ENCODE data around the gene ENPEP. TPM values are rescaled to one million over a fixed set of nuclear protein-coding genes. Genes with fewer than 3 reads are reported as not detected.
"Not testable (repeated sequence)": the region's sequence is repeated elsewhere in the genome, so short reads cannot be mapped to it uniquely, and the experiment has no call there.

ENPEP gene, protein sequence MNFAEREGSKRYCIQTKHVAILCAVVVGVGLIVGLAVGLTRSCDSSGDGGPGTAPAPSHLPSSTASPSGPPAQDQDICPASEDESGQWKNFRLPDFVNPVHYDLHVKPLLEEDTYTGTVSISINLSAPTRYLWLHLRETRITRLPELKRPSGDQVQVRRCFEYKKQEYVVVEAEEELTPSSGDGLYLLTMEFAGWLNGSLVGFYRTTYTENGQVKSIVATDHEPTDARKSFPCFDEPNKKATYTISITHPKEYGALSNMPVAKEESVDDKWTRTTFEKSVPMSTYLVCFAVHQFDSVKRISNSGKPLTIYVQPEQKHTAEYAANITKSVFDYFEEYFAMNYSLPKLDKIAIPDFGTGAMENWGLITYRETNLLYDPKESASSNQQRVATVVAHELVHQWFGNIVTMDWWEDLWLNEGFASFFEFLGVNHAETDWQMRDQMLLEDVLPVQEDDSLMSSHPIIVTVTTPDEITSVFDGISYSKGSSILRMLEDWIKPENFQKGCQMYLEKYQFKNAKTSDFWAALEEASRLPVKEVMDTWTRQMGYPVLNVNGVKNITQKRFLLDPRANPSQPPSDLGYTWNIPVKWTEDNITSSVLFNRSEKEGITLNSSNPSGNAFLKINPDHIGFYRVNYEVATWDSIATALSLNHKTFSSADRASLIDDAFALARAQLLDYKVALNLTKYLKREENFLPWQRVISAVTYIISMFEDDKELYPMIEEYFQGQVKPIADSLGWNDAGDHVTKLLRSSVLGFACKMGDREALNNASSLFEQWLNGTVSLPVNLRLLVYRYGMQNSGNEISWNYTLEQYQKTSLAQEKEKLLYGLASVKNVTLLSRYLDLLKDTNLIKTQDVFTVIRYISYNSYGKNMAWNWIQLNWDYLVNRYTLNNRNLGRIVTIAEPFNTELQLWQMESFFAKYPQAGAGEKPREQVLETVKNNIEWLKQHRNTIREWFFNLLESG
- total RNA-seq: not detected
- not detected for polyA plus RNA-seq
- total RNA-seq: 0 to 0.09 (median 0) reads per million in 6 experiments

DNA sequence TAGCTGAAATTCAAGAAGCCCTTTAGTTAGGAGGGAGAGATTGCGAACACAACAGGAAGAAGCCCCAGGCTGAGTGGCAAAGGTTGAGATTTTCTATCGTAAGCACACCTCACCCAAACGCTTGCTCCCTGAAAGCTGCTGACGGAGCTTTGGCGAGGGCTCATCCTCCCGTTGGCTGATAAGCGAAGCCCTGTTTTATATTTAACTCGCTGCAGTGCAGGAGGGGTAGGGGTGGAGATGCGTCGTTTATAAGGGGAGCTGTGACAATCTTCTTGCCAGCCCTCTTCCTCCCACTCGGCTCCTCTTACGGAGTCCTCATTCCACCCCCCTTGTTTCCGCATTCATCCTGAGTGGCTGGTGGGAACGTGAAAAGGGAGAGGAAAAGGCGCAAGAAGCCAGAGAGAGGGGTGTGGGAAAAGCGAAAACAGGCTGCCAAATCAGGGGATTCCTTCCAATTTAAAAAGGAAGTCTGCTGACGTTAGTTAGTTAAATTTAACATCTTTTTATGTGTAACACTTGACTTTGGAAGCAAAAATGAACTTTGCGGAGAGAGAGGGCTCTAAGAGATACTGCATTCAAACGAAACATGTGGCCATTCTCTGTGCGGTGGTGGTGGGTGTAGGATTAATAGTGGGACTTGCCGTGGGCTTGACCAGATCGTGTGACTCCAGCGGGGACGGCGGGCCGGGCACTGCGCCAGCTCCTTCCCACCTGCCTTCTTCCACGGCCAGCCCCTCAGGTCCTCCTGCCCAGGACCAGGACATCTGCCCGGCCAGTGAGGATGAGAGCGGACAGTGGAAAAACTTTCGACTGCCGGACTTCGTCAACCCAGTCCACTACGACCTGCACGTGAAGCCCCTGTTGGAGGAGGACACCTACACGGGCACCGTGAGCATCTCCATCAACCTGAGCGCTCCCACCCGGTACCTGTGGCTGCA is at the start of gene ENPEP:
Gene ENPEP, plus strand, starts transcription at position 275 of the 938 bp plus-strand sequence. Its CDS starts 260 bp downstream, at position 535.
- H3K4me1 Mint-ChIP-seq: no peaks in the 10 kb centered on the region
- H3K36me3 Mint-ChIP-seq: no peaks in the 10 kb centered on the region
- POLR2A ChIA-PET: no interaction called here
- no peak within 1 kb of the TSS for H3K4me3 Mint-ChIP-seq
- no peak for DNase-seq
- ATAC-seq: no peak
- H3K27ac Mint-ChIP-seq: no peak within 1 kb of the TSS
- peaks cover 5 to 31% (median 14%) of the 10 kb centered on the region in 5 donors for H3K27me3 Mint-ChIP-seq
- H3K9me3 Mint-ChIP-seq: no peaks in the 10 kb centered on the region

DNA sequence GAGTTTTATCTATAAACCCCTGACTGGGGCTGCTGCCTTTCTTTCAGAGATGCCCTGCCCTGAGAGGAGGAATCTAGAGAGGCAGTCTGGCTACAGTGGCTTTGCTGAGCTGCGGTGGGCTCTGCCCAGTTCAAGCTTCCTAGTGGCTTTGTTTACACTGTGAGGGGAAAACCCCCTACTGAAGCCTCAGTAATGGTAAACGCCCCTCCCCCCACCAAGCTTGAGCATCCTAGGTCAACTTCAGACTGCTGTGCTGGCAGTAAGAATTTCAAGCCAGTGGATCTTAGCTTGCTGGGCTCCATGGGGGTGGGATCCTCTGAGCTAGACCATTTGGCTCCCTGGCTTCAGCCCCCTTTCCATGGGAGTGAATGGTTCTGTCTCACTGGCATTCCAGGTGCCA is 44.1 kb upstream of the ENPEP start:
- not testable (repeated sequence) for H3K27ac Mint-ChIP-seq

DNA sequence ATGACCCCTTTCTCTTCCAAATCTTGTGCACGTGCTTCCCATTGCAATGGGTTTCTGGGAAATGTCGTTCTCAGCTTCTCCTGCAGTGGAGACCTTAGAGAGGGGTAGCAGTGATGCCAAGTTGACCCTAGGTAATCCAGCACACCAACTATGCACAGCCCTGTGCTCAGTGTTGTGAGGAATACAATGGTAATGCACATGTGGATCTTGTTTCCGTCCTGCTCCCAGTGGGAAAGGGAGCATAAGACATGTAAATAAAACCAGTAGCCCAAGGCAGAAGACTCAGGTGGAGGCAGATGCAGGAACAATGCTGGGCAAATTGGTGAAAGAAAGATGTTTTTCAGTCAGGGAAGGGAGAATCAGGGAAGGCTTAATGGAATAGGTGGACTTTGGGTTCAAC is 38.7 kb upstream of the ENPEP start:
- DNase-seq, H3K4me3 Mint-ChIP-seq, H3K4me1 Mint-ChIP-seq, H3K36me3 Mint-ChIP-seq, ATAC-seq, POLR2A ChIA-PET: not testable (repeated sequence)
- peak overlapping the region in 1 of 10 donors; percentile 35 for H3K27ac Mint-ChIP-seq
- peaks cover 7 to 29% (median 17%) of the 10 kb centered on the region in 5 donors for H3K27me3 Mint-ChIP-seq
- peaks cover 0 to 18% (median 6%) of the 10 kb centered on the region in 9 donors for H3K9me3 Mint-ChIP-seq

More for the DNA sequence above, 44.1 kb upstream of the ENPEP start:
- H3K4me1 Mint-ChIP-seq, DNase-seq, H3K36me3 Mint-ChIP-seq, H3K4me3 Mint-ChIP-seq, ATAC-seq, POLR2A ChIA-PET: not testable (repeated sequence)
- Mint-ChIP-seq H3K9me3 (peaks cover 0 to 32% (median 11%) of the 10 kb centered on the region in 9 donors), H3K27me3 (peaks cover 0 to 30% (median 9%) of the 10 kb centered on the region in 5 donors)

DNA sequence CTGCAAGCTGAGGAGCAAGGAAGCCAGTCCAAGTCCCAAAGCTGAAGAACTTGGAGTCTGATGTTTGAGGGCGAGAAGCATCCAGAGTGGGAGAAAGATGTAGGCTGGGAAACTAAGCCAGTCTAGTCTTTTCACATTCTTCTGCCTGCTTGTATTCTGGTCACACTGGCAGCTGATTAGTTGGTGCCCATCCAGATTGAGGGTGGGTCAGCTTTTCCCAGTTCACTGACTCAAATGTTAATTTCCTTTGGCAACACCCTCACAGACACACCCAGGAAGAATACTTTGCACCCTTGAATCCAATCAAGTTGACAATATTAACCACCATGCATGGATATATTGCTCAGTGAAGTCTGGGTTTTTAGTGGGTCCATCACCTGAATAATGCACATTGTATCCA is 36.7 kb upstream of the ENPEP start:
- Mint-ChIP-seq H3K9me3 (peaks cover 0 to 13% (median 5%) of the 10 kb centered on the region in 9 donors), H3K27me3 (peaks cover 14 to 43% (median 25%) of the 10 kb centered on the region in 5 donors)
- ATAC-seq, H3K4me1 Mint-ChIP-seq, H3K27ac Mint-ChIP-seq, H3K36me3 Mint-ChIP-seq, DNase-seq, H3K4me3 Mint-ChIP-seq, POLR2A ChIA-PET: not testable (repeated sequence)

DNA sequence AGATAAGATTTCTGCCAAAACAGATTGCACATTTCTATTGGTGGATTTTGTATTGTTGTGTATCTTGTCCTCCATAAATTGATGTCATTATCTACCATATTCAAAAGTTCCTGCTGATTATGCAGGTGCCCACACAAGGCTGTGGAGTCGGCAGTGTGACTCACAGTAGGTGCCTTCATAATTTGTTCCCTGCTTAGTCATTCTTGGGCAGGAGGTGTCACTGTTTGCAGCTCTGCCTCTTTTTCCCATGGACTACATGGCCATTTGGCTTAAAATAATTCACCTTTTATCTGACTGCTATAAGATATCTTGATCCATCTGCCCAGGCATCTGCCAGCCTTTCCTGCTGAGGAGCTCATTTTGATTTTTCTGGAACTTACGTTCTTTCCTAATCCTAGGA is 33.6 kb upstream of the ENPEP start:
- Mint-ChIP-seq H3K4me3 (no peak overlapping the region), H3K27me3 (peaks cover 13 to 43% (median 20%) of the 10 kb centered on the region in 5 donors), H3K9me3 (no peaks in the 10 kb centered on the region), H3K4me1 (no peaks in the 10 kb centered on the region), H3K27ac (no peak overlapping the region), H3K36me3 (no peaks in the 10 kb centered on the region)
- ATAC-seq: no peak
- POLR2A ChIA-PET: no interaction called here
- DNase-seq: no peak

DNA sequence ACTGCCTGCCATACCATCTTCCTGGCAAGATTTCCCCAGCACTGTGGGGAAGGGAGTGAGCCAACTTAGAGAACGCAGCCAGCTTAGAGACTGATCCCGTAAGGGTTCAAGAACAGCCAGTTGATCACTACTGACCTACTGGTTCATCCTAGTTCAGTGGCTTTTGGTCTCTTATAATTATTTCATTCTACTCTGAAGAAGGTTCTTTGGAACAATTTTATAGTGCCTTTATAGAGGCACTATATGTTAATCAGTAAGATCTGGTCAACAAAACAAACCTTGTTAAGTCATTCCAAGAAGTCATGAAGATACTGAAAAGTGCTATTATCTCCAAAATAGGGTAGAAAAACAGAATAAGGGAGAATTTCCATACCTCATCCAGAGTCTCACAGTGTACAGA is 33.2 kb upstream of the ENPEP start:
- H3K9me3 Mint-ChIP-seq: no peaks in the 10 kb centered on the region
- no peaks in the 10 kb centered on the region for H3K4me1 Mint-ChIP-seq
- no peaks in the 10 kb centered on the region for H3K36me3 Mint-ChIP-seq
- POLR2A ChIA-PET: no interaction called here
- peaks cover 10 to 39% (median 17%) of the 10 kb centered on the region in 5 donors for H3K27me3 Mint-ChIP-seq
- DNase-seq (no peak), ATAC-seq (no peak)
- no peak overlapping the region for H3K27ac Mint-ChIP-seq
- H3K4me3 Mint-ChIP-seq: no peak overlapping the region

DNA sequence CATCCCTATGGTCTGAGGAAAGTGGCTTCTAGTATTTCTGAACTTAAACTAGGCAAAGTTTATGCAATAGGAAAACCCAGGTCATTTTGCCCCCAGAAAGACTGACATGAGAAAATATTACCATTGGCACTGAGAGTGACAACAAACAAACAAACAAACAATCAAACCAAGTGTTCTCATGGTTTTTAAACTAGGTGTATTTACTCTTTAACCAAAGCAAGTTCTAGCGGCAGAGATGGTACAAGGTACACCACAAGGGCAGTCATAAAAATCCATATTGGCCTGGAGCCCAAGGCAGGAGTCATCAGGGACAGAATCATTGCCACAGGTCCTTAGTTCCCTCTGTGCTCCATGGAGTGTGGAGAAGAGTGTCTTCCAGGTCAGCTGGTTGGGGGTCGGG is 26.0 kb upstream of the ENPEP start:
- Mint-ChIP-seq H3K4me1 (no peaks in the 10 kb centered on the region), H3K36me3 (no peaks in the 10 kb centered on the region), H3K4me3 (no peak overlapping the region), H3K9me3 (no peaks in the 10 kb centered on the region), H3K27me3 (peaks cover 0 to 11% (median 5%) of the 10 kb centered on the region in 5 donors), H3K27ac (no peak overlapping the region)
- ATAC-seq: no peak
- POLR2A ChIA-PET: no interaction called here
- DNase-seq: no peak

DNA sequence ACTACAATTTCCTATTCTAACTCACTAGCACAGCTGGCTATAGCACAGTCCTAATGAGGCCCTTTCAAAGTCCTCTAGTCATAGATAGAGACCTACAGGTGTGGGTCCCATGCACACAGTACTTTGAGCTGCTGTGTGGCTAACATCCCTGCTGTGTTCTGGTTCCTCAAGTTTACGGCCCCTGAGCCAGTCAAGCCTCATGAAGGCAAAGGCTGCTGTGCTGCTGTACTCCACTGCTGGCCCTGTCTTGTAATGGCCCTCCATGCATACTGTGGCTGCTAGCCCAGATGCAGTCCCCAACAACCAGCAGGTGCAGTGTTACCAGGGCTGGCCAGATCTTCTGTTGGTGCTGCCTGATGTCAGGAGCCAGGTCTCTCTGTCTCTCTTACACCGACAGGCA is 23.4 kb upstream of the ENPEP start:
- Mint-ChIP-seq H3K4me1 (no peaks in the 10 kb centered on the region), H3K36me3 (no peaks in the 10 kb centered on the region), H3K4me3 (no peak overlapping the region), H3K9me3 (no peaks in the 10 kb centered on the region), H3K27ac (no peak overlapping the region), H3K27me3 (peaks cover 9 to 18% (median 15%) of the 10 kb centered on the region in 5 donors)
- POLR2A ChIA-PET: no interaction called here
- ATAC-seq (no peak), DNase-seq (no peak)

DNA sequence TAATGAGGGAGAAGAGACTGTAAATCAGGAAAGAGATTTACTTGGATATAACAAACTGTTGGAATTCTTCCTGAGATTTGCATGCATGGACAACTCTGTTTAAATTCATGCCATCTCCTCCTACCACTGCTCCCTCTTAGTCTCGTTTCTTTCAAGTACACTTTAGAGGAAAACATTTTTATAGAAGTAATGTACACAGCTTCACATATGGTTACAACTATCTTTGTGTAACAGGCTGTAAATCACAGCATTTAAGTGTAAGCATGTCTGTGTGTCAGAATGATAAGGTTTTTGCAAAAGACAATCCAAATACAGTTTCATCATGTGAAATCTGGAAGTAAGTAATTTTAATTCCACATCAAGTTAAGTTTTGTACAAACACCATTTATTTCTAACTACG is 21.5 kb upstream of the ENPEP start:
- no peak overlapping the region for H3K27ac Mint-ChIP-seq
- DNase-seq (no peak), ATAC-seq (no peak)
- no peaks in the 10 kb centered on the region for H3K4me1 Mint-ChIP-seq
- H3K36me3 Mint-ChIP-seq: no peaks in the 10 kb centered on the region
- POLR2A ChIA-PET: no interaction called here
- H3K4me3 Mint-ChIP-seq: no peak overlapping the region
- H3K9me3 Mint-ChIP-seq: no peaks in the 10 kb centered on the region
- H3K27me3 Mint-ChIP-seq: peaks cover 13 to 18% (median 16%) of the 10 kb centered on the region in 5 donors

DNA sequence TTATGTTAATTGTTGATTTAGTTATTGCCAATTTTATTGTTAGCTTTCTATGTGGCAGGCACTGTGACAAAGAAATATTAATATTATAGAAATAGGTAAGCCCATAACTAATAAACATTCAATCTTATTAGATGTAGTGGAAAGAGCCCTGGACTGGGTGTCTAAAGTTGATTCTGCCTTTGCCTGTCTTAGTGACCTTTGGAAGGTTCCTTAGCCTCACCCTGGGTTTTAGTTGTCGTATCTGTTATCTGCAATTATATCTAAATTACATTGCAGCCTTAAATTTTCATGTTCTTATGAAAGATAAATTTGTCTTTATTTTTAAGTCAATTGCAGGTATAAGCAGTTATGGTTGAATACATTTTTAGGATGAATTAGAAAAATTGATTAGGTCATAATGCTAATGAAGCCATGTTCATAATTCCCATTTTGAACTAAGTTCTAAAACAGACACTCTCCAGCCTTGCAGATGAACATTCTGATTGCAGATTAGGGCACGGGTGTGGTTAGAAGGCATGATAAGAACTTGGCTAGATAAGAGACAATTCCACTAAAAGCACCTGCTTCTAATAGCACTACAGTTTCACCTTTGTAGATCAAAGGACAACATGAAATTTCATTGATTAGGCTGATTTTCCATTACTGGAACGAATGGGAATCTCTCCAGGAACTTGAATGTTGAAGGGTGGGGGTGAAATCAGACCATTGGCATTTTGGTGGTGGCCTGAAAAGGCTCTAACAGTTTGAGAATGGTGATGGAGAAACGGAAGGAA is 17.3 kb upstream of the ENPEP start:
- H3K36me3 Mint-ChIP-seq: no peaks in the 10 kb centered on the region
- no peak overlapping the region for H3K27ac Mint-ChIP-seq
- H3K4me1 Mint-ChIP-seq: no peaks in the 10 kb centered on the region
- H3K27me3 Mint-ChIP-seq: peaks cover 12 to 24% (median 19%) of the 10 kb centered on the region in 5 donors
- H3K4me3 Mint-ChIP-seq: no peak overlapping the region
- DNase-seq (no peak), ATAC-seq (no peak)
- POLR2A ChIA-PET: no interaction called here
- no peaks in the 10 kb centered on the region for H3K9me3 Mint-ChIP-seq

DNA sequence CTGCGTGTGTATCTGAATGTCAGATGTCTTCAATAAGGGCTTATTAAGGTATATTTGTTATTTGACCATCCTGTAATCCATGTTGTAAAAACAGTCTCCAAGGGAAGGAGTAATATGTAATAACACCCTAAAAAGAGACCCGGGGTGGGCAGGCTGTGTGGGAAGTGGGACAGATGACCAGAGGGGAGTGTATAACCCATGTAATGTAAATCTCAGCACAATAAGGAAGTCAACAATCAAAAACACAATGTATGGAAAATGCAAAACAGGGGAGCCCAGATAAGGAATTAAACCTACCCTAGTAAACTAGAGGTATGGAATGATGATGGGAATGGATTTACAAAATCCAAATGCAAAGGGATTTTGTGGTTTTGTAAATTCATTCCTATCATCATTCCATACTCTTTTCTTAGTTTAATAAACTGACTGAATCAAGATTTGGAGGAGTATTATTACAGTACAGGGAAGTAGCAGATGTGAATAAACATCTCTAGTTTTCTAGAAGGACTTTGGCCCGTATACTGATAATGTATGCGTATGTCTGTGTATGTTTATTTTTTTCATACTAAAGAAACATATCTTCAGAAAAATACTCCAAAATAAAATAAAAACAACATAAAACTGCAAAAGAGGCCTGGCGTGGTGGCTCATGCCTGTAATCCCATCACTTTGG is 15.7 kb upstream of the ENPEP start:
- ATAC-seq (no peak), DNase-seq (no peak)
- Mint-ChIP-seq H3K27me3 (peaks cover 9 to 24% (median 17%) of the 10 kb centered on the region in 5 donors), H3K4me1 (peaks cover 0 to 2% (median 0%) of the 10 kb centered on the region in 4 donors), H3K27ac (no peak overlapping the region), H3K4me3 (no peak overlapping the region), H3K9me3 (no peaks in the 10 kb centered on the region), H3K36me3 (no peaks in the 10 kb centered on the region)
- POLR2A ChIA-PET: no interaction called here
